ENCODE results near the gene TLK1.

DNA sequence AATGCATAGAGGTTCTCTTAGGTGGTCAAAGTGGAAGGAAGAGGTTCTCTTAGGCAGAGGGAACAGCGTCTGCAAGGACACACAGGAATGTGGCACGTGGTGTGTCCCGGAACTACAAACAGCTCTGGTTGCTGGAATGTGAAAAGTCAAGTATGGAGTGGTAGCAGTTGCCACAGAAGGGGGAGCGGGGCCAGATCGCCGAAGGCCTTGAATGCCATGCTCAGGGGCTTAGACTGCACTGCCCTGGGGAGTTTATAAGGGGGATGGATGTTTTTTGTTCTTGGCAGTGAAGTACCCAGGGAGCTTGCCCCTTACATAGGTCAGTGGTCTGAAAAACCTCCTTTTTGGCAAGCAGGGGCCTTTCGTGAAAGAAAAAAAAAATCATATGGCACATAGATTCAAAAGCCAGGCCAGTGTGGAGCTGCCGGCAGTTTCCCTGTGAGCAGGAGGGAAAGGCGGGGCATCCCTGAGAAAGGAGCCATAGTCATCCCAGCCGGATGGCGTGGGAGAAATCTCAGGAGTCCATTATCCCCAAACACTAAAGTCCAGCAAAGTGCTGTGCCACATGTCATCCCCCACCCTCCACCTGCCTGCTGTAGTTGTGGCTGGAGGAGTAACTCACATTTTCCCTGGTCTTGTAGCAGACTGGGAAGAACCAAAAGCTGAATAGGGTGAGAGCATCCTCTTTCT lies 186.2 kb downstream of the TLK1 start:
- TF ChIP-seq, protein P1, sequence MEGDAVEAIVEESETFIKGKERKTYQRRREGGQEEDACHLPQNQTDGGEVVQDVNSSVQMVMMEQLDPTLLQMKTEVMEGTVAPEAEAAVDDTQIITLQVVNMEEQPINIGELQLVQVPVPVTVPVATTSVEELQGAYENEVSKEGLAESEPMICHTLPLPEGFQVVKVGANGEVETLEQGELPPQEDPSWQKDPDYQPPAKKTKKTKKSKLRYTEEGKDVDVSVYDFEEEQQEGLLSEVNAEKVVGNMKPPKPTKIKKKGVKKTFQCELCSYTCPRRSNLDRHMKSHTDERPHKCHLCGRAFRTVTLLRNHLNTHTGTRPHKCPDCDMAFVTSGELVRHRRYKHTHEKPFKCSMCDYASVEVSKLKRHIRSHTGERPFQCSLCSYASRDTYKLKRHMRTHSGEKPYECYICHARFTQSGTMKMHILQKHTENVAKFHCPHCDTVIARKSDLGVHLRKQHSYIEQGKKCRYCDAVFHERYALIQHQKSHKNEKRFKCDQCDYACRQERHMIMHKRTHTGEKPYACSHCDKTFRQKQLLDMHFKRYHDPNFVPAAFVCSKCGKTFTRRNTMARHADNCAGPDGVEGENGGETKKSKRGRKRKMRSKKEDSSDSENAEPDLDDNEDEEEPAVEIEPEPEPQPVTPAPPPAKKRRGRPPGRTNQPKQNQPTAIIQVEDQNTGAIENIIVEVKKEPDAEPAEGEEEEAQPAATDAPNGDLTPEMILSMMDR (IDR thresholded peaks at IDR 0.05): no peak
- TF ChIP-seq POLR2A (IDR thresholded peaks at IDR 0.05): no peak

Measured in thyroid gland (tissue), 4 donors.